SHP77 (cell line): ENCODE measurements around the gene ADAM23.
"Not testable (repeated sequence)": the region's sequence is repeated elsewhere in the genome, so short reads cannot be mapped to it uniquely, and the experiment has no call there.

Experiments
- DNase-seq, 2 experiments: peaks; one replicate each; lab custom pipeline; 2025; lab: John Stamatoyannopoulos, UW

ADAM23 gene, protein sequence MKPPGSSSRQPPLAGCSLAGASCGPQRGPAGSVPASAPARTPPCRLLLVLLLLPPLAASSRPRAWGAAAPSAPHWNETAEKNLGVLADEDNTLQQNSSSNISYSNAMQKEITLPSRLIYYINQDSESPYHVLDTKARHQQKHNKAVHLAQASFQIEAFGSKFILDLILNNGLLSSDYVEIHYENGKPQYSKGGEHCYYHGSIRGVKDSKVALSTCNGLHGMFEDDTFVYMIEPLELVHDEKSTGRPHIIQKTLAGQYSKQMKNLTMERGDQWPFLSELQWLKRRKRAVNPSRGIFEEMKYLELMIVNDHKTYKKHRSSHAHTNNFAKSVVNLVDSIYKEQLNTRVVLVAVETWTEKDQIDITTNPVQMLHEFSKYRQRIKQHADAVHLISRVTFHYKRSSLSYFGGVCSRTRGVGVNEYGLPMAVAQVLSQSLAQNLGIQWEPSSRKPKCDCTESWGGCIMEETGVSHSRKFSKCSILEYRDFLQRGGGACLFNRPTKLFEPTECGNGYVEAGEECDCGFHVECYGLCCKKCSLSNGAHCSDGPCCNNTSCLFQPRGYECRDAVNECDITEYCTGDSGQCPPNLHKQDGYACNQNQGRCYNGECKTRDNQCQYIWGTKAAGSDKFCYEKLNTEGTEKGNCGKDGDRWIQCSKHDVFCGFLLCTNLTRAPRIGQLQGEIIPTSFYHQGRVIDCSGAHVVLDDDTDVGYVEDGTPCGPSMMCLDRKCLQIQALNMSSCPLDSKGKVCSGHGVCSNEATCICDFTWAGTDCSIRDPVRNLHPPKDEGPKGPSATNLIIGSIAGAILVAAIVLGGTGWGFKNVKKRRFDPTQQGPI

GRCh38 chr2:206442833-206443734 is at the start of gene ADAM23:
ADAM23 (plus strand) TSS chr2:206443532; CDS start chr2:206443867, 335 bp downstream.
- peak; percentile 26 to 41 for DNase-seq

GRCh38 chr2:206396211-206396610 is 47.1 kb upstream of the ADAM23 start:
- DNase-seq: no peak

- DNase-seq: not testable (repeated sequence)
Observed at GRCh38 chr2:206402956-206403569, 40.3 kb upstream of the ADAM23 start.

GRCh38 chr2:206408323-206409320 is 34.7 kb upstream of the ADAM23 start:
- DNase-seq: no peak

GRCh38 chr2:206410714-206411113 is 32.6 kb upstream of the ADAM23 start:
- no peak for DNase-seq

- DNase-seq: peak; percentile 17 to 26
Observed at GRCh38 chr2:206415618-206416243, 27.6 kb upstream of the ADAM23 start.

- DNase-seq: no peak
Observed at GRCh38 chr2:206418968-206419367, 24.4 kb upstream of the ADAM23 start.

DNA sequence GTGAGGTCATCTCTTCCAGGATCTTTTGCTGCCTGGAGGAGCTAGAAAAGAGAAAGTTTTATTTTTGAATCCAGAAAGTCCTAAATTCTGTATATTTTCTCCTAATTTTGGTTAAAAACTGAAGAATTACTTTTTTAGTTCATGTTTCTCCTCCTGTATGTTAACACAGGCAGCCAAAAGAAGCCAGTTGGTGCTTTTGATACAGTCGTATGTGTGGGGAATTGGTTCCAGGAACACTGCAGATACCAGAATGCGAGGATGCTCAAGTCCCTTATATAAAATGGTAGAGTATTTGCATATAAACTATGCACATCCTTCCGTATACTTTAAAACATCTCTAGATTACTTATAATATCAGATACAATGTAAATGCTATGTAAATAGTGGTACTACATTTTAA is 22.6 kb upstream of the ADAM23 start:
- no peak for DNase-seq

GRCh38 chr2:206422493-206422892 is 20.8 kb upstream of the ADAM23 start:
- no peak for DNase-seq

- peak in 1 of 2 experiments; percentile 7 for DNase-seq
Observed at GRCh38 chr2:206423147-206423546, 20.2 kb upstream of the ADAM23 start.

DNA sequence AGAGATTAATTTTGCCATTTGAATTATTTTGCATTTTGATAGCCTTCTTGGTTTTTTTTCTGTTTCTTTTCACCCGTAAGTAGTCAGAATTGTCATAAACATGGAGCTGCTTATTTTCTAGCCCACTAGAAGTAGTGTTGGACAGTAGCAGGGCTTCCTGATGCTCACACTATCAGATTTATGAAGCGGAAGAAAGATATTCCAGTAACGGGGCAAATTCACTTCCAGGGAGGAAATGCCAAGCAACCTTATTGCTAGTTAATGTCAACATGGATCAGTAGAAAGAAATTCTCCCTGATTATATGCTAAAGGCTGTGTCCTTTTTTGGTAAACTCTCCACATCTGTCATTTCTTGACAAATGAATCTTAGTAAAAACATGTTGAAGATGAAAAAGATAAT is 19.2 kb upstream of the ADAM23 start:
- DNase-seq: no peak

GRCh38 chr2:206428783-206429182 is 14.5 kb upstream of the ADAM23 start:
- no peak for DNase-seq

GRCh38 chr2:206430452-206430851 is 12.9 kb upstream of the ADAM23 start:
- no peak for DNase-seq

- no peak for DNase-seq
Observed at GRCh38 chr2:206431439-206431838, 11.9 kb upstream of the ADAM23 start.

GRCh38 chr2:206432193-206433082 is 10.9 kb upstream of the ADAM23 start:
- no peak for DNase-seq

DNA sequence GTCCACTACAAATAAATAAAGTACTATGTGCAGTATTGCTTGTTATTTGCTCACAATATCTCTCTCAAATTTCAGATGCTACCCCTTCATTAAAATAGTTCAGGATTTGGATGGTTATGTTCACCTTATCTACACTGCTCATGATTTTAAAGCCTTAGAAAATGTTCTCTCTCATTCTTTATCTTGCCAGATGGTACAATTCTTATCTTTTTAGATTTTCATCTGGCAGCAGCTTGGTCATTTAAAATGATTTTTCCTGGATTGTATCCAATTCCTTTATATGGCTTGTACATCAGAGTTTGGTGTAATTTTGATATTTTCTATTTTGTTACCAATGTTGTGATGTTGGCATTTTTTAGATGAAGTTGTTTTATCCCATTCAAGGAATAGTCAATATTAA is 10.1 kb upstream of the ADAM23 start:
- DNase-seq: no peak

- no peak for DNase-seq
Observed at GRCh38 chr2:206433686-206434085, 9.6 kb upstream of the ADAM23 start.

GRCh38 chr2:206435742-206436141 is 7.6 kb upstream of the ADAM23 start:
- DNase-seq: no peak
